ENCODE results near the gene CALML5.

The CALML5 gene

DNA sequence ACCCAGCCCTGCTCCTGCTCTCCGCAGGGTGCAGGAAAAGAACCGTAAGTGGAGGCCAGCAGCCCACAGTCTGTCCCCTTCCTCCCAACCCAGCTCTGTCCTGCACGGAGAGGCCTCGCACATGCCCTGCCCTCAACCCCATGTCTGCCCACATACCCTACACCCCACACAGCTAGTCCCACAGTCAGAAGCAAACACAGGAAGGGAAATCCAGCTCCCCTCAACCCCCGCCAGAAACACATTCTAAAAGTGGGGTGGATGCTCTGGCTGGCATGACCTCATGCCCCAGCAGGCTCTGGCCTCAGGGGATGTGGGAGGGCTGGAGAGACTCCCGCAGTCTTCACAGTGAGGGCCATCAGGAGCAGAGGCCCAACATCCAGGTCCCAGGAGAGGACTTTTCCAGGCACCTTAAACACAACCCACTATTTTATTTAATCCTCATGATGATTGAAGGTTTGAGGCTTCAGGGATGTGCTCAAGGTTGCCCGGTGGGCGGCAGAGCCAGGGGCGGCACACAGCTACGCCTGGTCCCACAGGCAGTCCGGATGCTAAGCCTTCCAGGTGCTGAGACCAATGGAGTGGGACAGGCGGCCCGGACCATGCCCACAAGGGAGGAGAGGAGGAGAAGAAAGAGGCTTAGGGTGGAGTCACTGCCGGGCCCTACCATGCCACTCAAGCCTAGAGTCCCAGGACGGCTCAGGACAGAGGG lies 29.9 kb downstream of the CALML5 start:
- 89 to 92% methylated on average over 11 to 13 of the region's 15 CpGs for WGBS, 2 experiments (ENCODE audit: insufficient coverage in 2 of 2)
- Histone ChIP-seq H3K27ac (ENCODE audit: low read depth, low read length, severe bottlenecking) (no peak overlapping the region), H3K9me3 (ENCODE audit: control insufficient read depth, low read length) (no peaks in the 10 kb centered on the region), H3K36me3 (ENCODE audit: control insufficient read depth, insufficient read depth, low read length) (no peaks in the 10 kb centered on the region), H3K4me1 (ENCODE audit: control insufficient read depth, insufficient read depth, low read length, poor library complexity, severe bottlenecking) (peaks cover 15% of the 10 kb centered on the region), H3K4me3 (ENCODE audit: extremely low read depth, insufficient read depth, low read length, poor library complexity, severe bottlenecking) (no peak overlapping the region)

- Histone ChIP-seq H3K9me3 (ENCODE audit: control insufficient read depth, low read length) (no peaks in the 10 kb centered on the region), H3K27ac (ENCODE audit: low read depth, low read length, severe bottlenecking) (no peak overlapping the region), H3K4me1 (ENCODE audit: control insufficient read depth, insufficient read depth, low read length, poor library complexity, severe bottlenecking) (peaks cover 15% of the 10 kb centered on the region), H3K36me3 (ENCODE audit: control insufficient read depth, insufficient read depth, low read length) (no peaks in the 10 kb centered on the region), H3K4me3 (ENCODE audit: extremely low read depth, insufficient read depth, low read length, poor library complexity, severe bottlenecking) (no peak overlapping the region)
- WGBS, 2 experiments (ENCODE audit: insufficient coverage in 2 of 2), result 93 to 99% methylated on average over 6 to 8 of the region's 8 CpGs
Observed at GRCh38 chr10:5468262-5469106, 30.9 kb downstream of the CALML5 start.

DNA sequence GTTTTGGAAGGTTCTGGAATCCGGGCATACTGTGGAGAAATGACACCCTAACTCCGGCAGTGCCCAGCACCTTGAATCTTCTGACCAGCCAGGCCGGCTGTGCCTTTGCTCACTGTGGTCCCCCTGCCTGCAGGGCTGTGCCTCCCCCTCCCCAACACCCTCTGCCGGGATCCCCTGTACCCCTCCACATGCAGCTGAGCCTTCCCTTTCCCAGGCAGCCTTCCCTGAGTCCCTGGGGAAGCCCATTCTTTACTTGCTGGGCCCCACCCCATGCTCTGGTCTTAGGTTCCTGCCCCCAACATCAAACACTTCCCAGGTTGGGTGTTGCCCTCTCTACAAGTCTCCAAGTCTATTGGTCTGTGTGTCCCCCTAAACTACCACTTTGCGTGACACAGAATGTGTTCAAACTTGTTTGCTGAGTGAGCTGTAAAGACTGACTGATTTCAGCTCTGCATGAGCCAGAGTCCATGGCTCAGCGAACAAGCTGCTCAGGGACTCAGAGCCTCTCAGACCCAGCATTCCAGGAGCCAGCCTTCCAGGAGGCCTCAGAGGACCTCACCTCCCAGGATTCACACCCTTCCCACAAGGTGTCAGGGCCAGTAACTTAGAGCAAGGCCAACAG lies 31.6 kb downstream of the CALML5 start:
- Histone ChIP-seq H3K36me3 (ENCODE audit: control insufficient read depth, insufficient read depth, low read length) (no peaks in the 10 kb centered on the region), H3K27ac (ENCODE audit: low read depth, low read length, severe bottlenecking) (no peak overlapping the region), H3K9me3 (ENCODE audit: control insufficient read depth, low read length) (no peaks in the 10 kb centered on the region), H3K4me1 (ENCODE audit: control insufficient read depth, insufficient read depth, low read length, poor library complexity, severe bottlenecking) (peaks cover 15% of the 10 kb centered on the region), H3K4me3 (ENCODE audit: extremely low read depth, insufficient read depth, low read length, poor library complexity, severe bottlenecking) (no peak overlapping the region)
- WGBS, 2 experiments (ENCODE audit: insufficient coverage in 2 of 2), result 88 to 95% methylated on average over 5 to 6 of the region's 6 CpGs

GRCh38 chr10:5467207-5467535 lies 32.2 kb downstream of the CALML5 start:
- no peak overlapping the region for H3K4me3 ChIP-seq (ENCODE audit: extremely low read depth, insufficient read depth, low read length, poor library complexity, severe bottlenecking)
- H3K4me1 ChIP-seq (ENCODE audit: control insufficient read depth, insufficient read depth, low read length, poor library complexity, severe bottlenecking), result peaks cover 15% of the 10 kb centered on the region
- peak overlapping the region; percentile 83 for H3K27ac ChIP-seq (ENCODE audit: low read depth, low read length, severe bottlenecking)
- no peaks in the 10 kb centered on the region for H3K36me3 ChIP-seq (ENCODE audit: control insufficient read depth, insufficient read depth, low read length)
- WGBS, 2 experiments (ENCODE audit: insufficient coverage in 2 of 2), result 70 to 86% methylated on average over 7 of the region's 8 CpGs
- H3K9me3 ChIP-seq (ENCODE audit: control insufficient read depth, low read length), result no peaks in the 10 kb centered on the region

DNA sequence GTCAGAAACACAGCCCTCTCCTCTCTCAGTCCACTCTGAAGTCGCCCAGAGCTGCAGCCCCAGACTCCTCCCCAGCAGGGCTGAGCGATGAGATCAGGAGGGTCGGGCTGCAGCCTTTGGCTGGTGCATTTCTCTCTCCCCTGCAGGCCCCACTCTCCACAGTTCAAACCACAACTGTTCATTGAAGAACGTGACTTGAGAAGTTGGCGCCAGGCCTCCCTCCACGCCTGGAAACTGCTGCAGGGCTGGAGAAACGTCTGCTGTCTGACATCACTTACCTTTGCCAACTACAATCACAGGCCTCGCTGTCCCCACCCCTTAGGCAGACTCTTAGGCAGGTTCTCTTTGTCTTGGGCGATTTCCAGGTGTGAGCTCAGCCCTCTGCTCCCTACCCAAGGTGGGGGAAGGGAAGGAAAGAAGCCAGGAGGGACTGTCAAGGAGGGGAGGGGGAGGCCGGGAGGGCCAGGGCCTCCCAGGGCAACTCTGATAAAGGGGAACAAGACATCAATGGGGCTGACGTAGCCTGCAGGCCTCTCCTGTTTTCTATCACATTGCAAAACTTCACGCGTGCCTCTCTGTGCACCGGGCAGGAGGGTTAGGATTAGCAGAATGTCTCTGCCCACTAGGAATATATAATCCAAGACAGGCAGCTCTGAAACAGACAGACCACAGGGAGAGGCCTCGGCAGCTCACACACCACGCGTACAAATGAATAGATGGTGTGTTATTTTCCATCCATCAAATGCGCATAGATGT lies 32.7 kb downstream of the CALML5 start:
- Histone ChIP-seq H3K4me1 (ENCODE audit: control insufficient read depth, insufficient read depth, low read length, poor library complexity, severe bottlenecking) (peaks cover 17% of the 10 kb centered on the region), H3K27ac (ENCODE audit: low read depth, low read length, severe bottlenecking) (peak overlapping the region; percentile 83), H3K4me3 (ENCODE audit: extremely low read depth, insufficient read depth, low read length, poor library complexity, severe bottlenecking) (no peak overlapping the region), H3K36me3 (ENCODE audit: control insufficient read depth, insufficient read depth, low read length) (peaks cover 2% of the 10 kb centered on the region), H3K9me3 (ENCODE audit: control insufficient read depth, low read length) (no peaks in the 10 kb centered on the region)
- WGBS, 2 experiments (ENCODE audit: insufficient coverage in 2 of 2), result 52 to 67% methylated on average over 9 to 10 of the region's 18 CpGs

DNA sequence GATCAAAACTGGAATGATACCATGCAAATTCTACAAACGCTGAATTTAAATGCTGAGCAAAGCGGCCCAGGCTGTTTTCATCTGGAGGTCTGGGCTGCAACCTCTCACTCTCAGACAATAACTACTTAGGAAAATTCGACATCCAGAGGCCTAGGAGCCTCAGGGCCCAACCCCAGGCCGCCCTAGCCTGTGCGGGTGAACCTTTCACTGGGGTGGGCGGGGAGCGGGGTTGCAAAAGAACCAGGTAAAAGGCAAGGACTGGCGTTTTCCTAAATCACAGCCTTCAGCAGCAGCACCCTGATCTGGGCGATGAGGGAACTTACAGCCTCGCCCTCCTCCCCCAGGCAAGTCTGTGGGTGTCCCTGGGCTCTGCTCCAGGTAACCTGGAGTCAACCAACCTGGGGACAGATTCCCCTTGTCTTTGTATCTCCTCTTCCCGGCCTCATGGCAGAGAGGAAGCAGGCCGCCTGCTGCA lies 33.4 kb downstream of the CALML5 start:
- H3K4me1 ChIP-seq (ENCODE audit: control insufficient read depth, insufficient read depth, low read length, poor library complexity, severe bottlenecking), result peaks cover 23% of the 10 kb centered on the region
- H3K27ac ChIP-seq (ENCODE audit: low read depth, low read length, severe bottlenecking), result peak overlapping the region; percentile 83
- no peaks in the 10 kb centered on the region for H3K9me3 ChIP-seq (ENCODE audit: control insufficient read depth, low read length)
- WGBS, 2 experiments (ENCODE audit: insufficient coverage in 2 of 2), result 74 to 82% methylated on average over 10 to 11 of the region's 12 CpGs
- H3K4me3 ChIP-seq (ENCODE audit: extremely low read depth, insufficient read depth, low read length, poor library complexity, severe bottlenecking), result no peak overlapping the region
- peaks cover 8% of the 10 kb centered on the region for H3K36me3 ChIP-seq (ENCODE audit: control insufficient read depth, insufficient read depth, low read length)

- no peak overlapping the region for H3K27ac ChIP-seq (ENCODE audit: low read depth, low read length, severe bottlenecking)
- H3K9me3 ChIP-seq (ENCODE audit: control insufficient read depth, low read length), result no peaks in the 10 kb centered on the region
- H3K36me3 ChIP-seq (ENCODE audit: control insufficient read depth, insufficient read depth, low read length), result peaks cover 22% of the 10 kb centered on the region
- 70 to 83% methylated on average over 3 to 4 of the region's 5 CpGs for WGBS, 2 experiments (ENCODE audit: insufficient coverage in 2 of 2)
- H3K4me3 ChIP-seq (ENCODE audit: extremely low read depth, insufficient read depth, low read length, poor library complexity, severe bottlenecking), result no peak overlapping the region
- peaks cover 24% of the 10 kb centered on the region for H3K4me1 ChIP-seq (ENCODE audit: control insufficient read depth, insufficient read depth, low read length, poor library complexity, severe bottlenecking)
Observed at GRCh38 chr10:5464546-5464945, 34.8 kb downstream of the CALML5 start.

- H3K4me3 ChIP-seq (ENCODE audit: extremely low read depth, insufficient read depth, low read length, poor library complexity, severe bottlenecking), result no peak overlapping the region
- H3K27ac ChIP-seq (ENCODE audit: low read depth, low read length, severe bottlenecking), result no peak overlapping the region
- no peaks in the 10 kb centered on the region for H3K9me3 ChIP-seq (ENCODE audit: control insufficient read depth, low read length)
- WGBS, 2 experiments (ENCODE audit: insufficient coverage in 2 of 2), result 94 to 97% methylated on average over 5 to 6 of the region's 7 CpGs
- peaks cover 24% of the 10 kb centered on the region for H3K4me1 ChIP-seq (ENCODE audit: control insufficient read depth, insufficient read depth, low read length, poor library complexity, severe bottlenecking)
- peaks cover 39% of the 10 kb centered on the region for H3K36me3 ChIP-seq (ENCODE audit: control insufficient read depth, insufficient read depth, low read length)
Observed at GRCh38 chr10:5462841-5463293, 36.5 kb downstream of the CALML5 start.

GRCh38 chr10:5461914-5462840 lies 37.2 kb downstream of the CALML5 start:
- Histone ChIP-seq H3K27ac (ENCODE audit: low read depth, low read length, severe bottlenecking) (peak overlapping the region; percentile 12), H3K4me1 (ENCODE audit: control insufficient read depth, insufficient read depth, low read length, poor library complexity, severe bottlenecking) (peaks cover 19% of the 10 kb centered on the region), H3K9me3 (ENCODE audit: control insufficient read depth, low read length) (no peaks in the 10 kb centered on the region), H3K36me3 (ENCODE audit: control insufficient read depth, insufficient read depth, low read length) (peaks cover 45% of the 10 kb centered on the region), H3K4me3 (ENCODE audit: extremely low read depth, insufficient read depth, low read length, poor library complexity, severe bottlenecking) (no peak overlapping the region)
- WGBS, 2 experiments (ENCODE audit: insufficient coverage in 2 of 2), result 89 to 91% methylated on average over 12 to 15 of the region's 17 CpGs
